Endodermal cell (in vitro differentiated cells): ENCODE results near the gene GLYAT. TPM values are rescaled to one million over a fixed set of nuclear protein-coding genes. Genes with fewer than 3 reads are reported as not detected.

Experiments
- DNase-seq: peaks from one replicate; pipeline ENCODE4 v3.0.0-alpha.2; 2017
- H3K27ac ChIP-seq: 2 replicates; pipeline ENCODE4 v1.5.1; 2013; ENCODE audit warnings: mild to moderate bottlenecking, low read depth, low read length, moderate library complexity
- H3K27me3 ChIP-seq: 2 replicates; pipeline ENCODE4 v1.6.1; 2013; ENCODE audit warnings: mild to moderate bottlenecking, low read length, moderate library complexity; ENCODE audit not compliant: insufficient read depth, control insufficient read depth, poor library complexity, severe bottlenecking
- H3K36me3 ChIP-seq: 2 replicates; pipeline ENCODE4 v1.7.0; 2013; ENCODE audit warnings: mild to moderate bottlenecking, low read length, moderate library complexity; ENCODE audit not compliant: control insufficient read depth, insufficient read depth
- H3K4me1 ChIP-seq: one replicate; pipeline ENCODE4 v1.7.0; 2013; ENCODE audit warnings: low read length; ENCODE audit not compliant: control insufficient read depth, insufficient read depth
- H3K4me3 ChIP-seq: 2 replicates; pipeline ENCODE4 v1.5.1; 2013; ENCODE audit warnings: mild to moderate bottlenecking, low read length, moderate library complexity
- H3K9ac ChIP-seq: 2 replicates; pipeline ENCODE4 v1.6.1; 2013; ENCODE audit warnings: mild to moderate bottlenecking, low read length, moderate library complexity; ENCODE audit not compliant: poor library complexity, severe bottlenecking; ENCODE audit errors: extremely low read depth
- H3K9me3 ChIP-seq: 2 replicates; pipeline ENCODE4 v1.6.1; 2013; ENCODE audit warnings: mild to moderate bottlenecking, low read length, moderate library complexity; ENCODE audit not compliant: control insufficient read depth
- H3K27ac Mint-ChIP-seq: 2 replicates; pipeline ENCODE4 v1.8.0; 2020; ENCODE audit warnings: mixed read lengths
- H3K27me3 Mint-ChIP-seq: 2 replicates; pipeline ENCODE4 v1.8.0; 2021; ENCODE audit warnings: mild to moderate bottlenecking, mixed read lengths; ENCODE audit not compliant: insufficient read depth
- H3K36me3 Mint-ChIP-seq: 2 replicates; pipeline ENCODE4 v1.8.0; 2020; ENCODE audit warnings: low read depth, mixed read lengths
- H3K4me1 Mint-ChIP-seq: 2 replicates; pipeline ENCODE4 v1.8.0; 2020; ENCODE audit warnings: mixed read lengths
- H3K4me3 Mint-ChIP-seq: 2 replicates; pipeline ENCODE4 v1.8.0; 2020; ENCODE audit warnings: mild to moderate bottlenecking, moderate library complexity, mixed read lengths
- H3K9me3 Mint-ChIP-seq: 2 replicates; pipeline ENCODE4 v1.8.0; 2020; ENCODE audit warnings: mild to moderate bottlenecking, mixed read lengths
- WGBS, 2 experiments: methylation state at CpG; one replicate each; pipeline versions ENCODE4 v1.1.5 to v1.1.7; 2013; ENCODE audit warnings: missing lambda C conversion rate in 2 of 2, mixed read lengths in 1 of 2; ENCODE audit not compliant: insufficient coverage in 1 of 2, insufficient read length in 1 of 2; 5-methylcytosine and 5-hydroxymethylcytosine counted together
- total RNA-seq, 2 donors: library from RNA; stranded (reverse); fragmentation: NEBNext Ultra II Directional in 1 of 2; extraction: Animal tissue kit (Norgen Biotek cat#: 25700) in 1 of 2; gene quantifications; 2 replicates in 1 of 2; 3 replicates in 1 of 2; pipeline ENCODE4 v1.2.1, GENCODE V29; 2021
- TF ChIP-seq, protein P1 (sequence below): fragments of 200-600 bp; sonication (generic); conservative IDR thresholded peaks from 2 replicates; pipeline ENCODE4 v1.5.0; 2021; ENCODE audit warnings: antibody characterized with exemption, mild to moderate bottlenecking

Gene GLYAT
- total RNA-seq, 2 donors from 2014 or later: not detected

DNA sequence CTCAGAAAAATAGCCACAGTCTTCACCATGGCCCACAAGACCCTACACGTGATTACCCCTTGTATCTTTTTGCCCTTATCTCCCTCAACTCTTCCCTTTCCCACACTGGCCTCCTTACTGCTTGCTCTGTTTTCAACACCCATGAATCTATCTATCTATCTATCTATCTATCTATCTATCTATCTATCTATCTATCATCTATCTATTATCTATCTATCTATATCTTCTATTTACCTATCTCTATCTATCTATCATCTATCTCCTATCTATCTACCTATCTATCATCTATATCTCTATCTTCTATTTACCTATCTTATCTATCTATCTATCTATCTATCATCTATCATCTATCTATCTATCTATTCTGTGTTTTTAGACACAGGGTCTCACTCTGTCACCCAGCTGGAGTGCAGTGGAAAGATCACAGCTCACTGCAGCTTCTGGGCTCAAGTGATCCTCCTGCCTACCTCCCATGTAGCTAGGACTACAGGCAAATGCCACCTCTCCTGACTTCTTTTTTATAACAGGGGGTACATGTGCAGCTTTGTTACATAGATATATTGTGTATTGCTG is 55.1 kb downstream of the GLYAT start:
- Mint-ChIP-seq H3K4me1 (no peaks in the 10 kb centered on the region), H3K27ac (no peak overlapping the region), H3K9me3 (peaks cover 33% of the 10 kb centered on the region), H3K27me3 (no peaks in the 10 kb centered on the region), H3K36me3 (no peaks in the 10 kb centered on the region), H3K4me3 (no peak overlapping the region)
- Histone ChIP-seq H3K9me3 (peaks cover 17% of the 10 kb centered on the region), H3K4me3 (no peak overlapping the region), H3K27ac (no peak overlapping the region), H3K9ac (no peak overlapping the region), H3K27me3 (no peaks in the 10 kb centered on the region), H3K4me1 (no peaks in the 10 kb centered on the region), H3K36me3 (no peaks in the 10 kb centered on the region)
- TF ChIP-seq, protein P1, sequence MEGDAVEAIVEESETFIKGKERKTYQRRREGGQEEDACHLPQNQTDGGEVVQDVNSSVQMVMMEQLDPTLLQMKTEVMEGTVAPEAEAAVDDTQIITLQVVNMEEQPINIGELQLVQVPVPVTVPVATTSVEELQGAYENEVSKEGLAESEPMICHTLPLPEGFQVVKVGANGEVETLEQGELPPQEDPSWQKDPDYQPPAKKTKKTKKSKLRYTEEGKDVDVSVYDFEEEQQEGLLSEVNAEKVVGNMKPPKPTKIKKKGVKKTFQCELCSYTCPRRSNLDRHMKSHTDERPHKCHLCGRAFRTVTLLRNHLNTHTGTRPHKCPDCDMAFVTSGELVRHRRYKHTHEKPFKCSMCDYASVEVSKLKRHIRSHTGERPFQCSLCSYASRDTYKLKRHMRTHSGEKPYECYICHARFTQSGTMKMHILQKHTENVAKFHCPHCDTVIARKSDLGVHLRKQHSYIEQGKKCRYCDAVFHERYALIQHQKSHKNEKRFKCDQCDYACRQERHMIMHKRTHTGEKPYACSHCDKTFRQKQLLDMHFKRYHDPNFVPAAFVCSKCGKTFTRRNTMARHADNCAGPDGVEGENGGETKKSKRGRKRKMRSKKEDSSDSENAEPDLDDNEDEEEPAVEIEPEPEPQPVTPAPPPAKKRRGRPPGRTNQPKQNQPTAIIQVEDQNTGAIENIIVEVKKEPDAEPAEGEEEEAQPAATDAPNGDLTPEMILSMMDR: no peak
- 47 to 50% methylated on average over 1 of the region's 1 CpG for WGBS, 2 experiments
- no peak for DNase-seq

DNA sequence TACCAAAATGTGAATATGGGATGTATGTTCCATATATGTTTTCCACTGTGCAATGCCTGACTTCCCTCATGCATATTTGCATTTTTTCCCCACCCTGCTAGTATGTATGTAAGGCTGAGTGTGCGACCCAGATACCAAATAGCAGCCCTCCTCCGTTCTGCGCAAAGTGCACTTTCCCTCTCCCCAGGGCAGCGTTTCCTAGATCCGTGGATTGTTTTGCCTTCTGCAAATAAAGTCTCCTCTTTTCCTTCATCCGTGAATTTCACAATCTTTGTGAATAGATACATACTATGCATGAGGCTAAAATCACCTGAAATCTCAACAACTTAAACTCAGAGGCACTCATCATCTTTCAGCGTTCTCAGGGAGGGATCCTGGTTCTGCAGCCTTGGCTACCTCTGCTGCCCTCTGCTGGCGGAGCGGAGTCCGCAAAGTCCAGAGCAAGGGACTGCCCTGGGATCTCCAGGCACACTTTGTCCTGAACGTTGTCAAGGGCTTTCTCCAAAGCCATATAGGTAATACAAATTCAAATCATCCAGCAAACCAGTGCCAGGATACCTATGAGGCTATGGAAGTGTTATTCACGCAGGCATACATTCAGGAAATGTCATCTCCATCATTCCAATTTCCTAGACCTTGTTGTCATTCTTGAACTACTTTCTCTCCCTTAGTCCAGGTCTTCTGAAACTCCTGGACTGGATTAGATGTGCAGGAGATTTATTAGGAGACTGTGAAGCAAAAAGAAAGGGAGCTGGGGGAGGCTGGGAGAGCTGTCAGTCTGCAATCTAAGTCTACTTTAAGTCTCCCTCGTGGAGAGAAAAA is 56.2 kb downstream of the GLYAT start:
- no peaks in the 10 kb centered on the region for H3K4me1 Mint-ChIP-seq
- no peaks in the 10 kb centered on the region for H3K27me3 ChIP-seq
- H3K9me3 ChIP-seq: peaks cover 17% of the 10 kb centered on the region
- H3K9ac ChIP-seq: no peak overlapping the region
- no peaks in the 10 kb centered on the region for H3K36me3 Mint-ChIP-seq
- no peaks in the 10 kb centered on the region for H3K27me3 Mint-ChIP-seq
- WGBS, 2 experiments: 43 to 72% methylated on average over 8 to 13 of the region's 13 CpGs
- H3K9me3 Mint-ChIP-seq: peaks cover 22% of the 10 kb centered on the region
- no peak overlapping the region for H3K4me3 ChIP-seq
- no peaks in the 10 kb centered on the region for H3K4me1 ChIP-seq
- TF ChIP-seq, protein P1: peak; percentile 92
- H3K27ac Mint-ChIP-seq: no peak overlapping the region
- no peak overlapping the region for H3K4me3 Mint-ChIP-seq
- no peak overlapping the region for H3K27ac ChIP-seq
- peak; percentile 92 for DNase-seq
- H3K36me3 ChIP-seq: no peaks in the 10 kb centered on the region

DNA sequence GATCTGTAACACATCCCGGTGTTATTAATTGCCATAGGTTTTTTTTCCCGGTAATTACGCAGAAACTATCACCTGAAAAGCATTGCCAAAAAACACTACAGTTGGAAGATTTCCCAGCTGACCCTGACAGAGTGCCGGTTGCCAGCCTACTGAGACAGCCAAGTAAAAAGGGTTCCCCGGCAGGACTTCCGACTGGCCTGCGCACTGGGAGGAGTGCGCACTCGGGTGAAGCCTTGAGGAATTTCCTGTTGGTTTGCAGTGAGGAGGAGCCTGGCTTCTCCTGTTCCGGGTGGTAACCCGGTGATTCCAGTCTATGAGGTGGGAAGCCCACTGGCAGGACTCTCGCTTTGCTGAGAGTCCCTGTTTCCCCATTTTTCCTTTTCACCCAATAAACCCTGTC is 57.1 kb downstream of the GLYAT start:
- WGBS, 2 experiments: 88 to 89% methylated on average over 9 to 12 of the region's 12 CpGs
- no peaks in the 10 kb centered on the region for H3K4me1 Mint-ChIP-seq
- Histone ChIP-seq H3K9me3 (peaks cover 8% of the 10 kb centered on the region), H3K4me3 (no peak overlapping the region), H3K36me3 (no peaks in the 10 kb centered on the region), H3K9ac (no peak overlapping the region), H3K27ac (no peak overlapping the region), H3K27me3 (no peaks in the 10 kb centered on the region), H3K4me1 (no peaks in the 10 kb centered on the region)
- H3K9me3 Mint-ChIP-seq: peaks cover 17% of the 10 kb centered on the region
- no peak for DNase-seq
- TF ChIP-seq, protein P1: no peak
- H3K36me3 Mint-ChIP-seq: no peaks in the 10 kb centered on the region
- no peak overlapping the region for H3K4me3 Mint-ChIP-seq
- no peaks in the 10 kb centered on the region for H3K27me3 Mint-ChIP-seq
- H3K27ac Mint-ChIP-seq: no peak overlapping the region
